Measurements from ENCODE around the gene IFNGR2.

DNA sequence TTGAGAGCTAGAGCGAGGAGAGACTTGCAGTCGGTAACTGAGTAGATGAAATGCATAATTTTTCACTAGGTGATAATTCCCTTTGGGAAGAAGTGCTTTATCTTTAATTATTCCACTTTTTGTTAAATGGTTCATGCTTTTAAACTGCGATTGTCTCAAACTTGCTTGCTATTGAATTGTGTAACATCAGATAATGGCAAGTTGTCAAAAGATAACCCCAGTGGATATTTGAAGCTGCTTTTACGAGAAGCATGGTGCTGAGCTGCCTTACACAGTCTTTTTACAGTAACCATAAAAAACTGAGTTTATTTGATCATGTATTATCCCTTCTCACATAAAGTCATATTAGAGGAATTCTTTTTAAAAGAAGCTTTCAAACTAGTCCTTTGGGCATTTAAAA lies 46.4 kb downstream of the IFNGR2 start:
- TF ChIP-seq POLR2A (IDR thresholded peaks at IDR 0.05; ENCODE audit: low read depth, low read length) (no peak), POLR2AphosphoS5 (IDR thresholded peaks at IDR 0.05; ENCODE audit: low read depth, low read length) (no peak), TAF1 (IDR thresholded peaks at IDR 0.05; ENCODE audit: low read depth, low read length) (no peak), SPI1 (IDR thresholded peaks at IDR 0.05; ENCODE audit: low read depth, low read length) (no peak)

Data from GM12891 (cell line).